Activated T-cell treated with anti-CD3 and anti-CD28 coated beads for 1 hour (primary cell): ENCODE data around the gene VAV3.

ENCODE experiments used
- DNase-seq: peaks from one replicate; pipeline ENCODE4 v3.0.0-alpha.2; 2020; ENCODE audit warnings: low read depth

Gene VAV3

DNA sequence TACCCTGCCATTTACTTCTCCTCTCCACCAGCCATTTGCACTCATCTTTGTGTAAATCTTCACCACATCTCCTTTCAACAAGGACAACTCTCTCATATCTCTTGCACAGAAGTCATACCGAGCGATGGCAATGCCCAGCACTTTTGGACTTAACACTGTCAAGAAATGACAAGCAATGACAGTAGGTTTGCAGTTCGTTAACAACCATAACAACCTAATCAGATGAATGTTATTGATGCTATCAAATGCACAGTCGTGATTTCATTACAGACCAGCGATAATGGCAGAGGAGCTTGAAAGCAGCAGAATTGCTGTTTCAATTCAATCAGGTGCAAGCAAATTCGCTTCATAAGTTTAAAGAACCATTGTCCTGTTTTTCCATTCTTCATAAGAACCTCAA is 390.9 kb downstream of the VAV3 start:
- DNase-seq, result no peak

DNA sequence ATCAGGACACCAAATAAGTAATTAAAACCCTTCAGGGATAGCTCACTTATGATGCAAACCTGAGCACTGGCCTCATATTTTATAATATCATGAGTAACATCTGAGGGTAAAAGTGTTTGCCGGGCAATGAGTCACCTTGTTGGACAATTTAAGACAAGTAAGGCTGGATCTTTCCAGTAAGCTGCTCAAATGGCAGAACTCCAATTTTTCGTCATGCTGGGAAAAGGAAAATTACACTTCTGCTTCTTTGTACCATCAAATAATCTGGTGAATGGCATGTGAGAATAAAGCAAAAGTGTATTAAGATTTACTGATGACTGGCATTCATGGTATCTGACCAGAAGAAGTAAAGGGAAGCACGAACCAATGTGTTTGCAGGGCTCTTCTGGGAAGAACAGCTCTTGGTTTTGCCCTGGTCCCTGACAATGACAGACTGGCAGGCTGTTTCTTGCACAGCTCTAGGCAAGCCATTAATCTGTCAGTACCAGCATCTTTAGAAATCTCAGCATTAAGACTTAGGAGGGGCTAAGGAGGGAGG is 392.2 kb downstream of the VAV3 start:
- no peak for DNase-seq

DNA sequence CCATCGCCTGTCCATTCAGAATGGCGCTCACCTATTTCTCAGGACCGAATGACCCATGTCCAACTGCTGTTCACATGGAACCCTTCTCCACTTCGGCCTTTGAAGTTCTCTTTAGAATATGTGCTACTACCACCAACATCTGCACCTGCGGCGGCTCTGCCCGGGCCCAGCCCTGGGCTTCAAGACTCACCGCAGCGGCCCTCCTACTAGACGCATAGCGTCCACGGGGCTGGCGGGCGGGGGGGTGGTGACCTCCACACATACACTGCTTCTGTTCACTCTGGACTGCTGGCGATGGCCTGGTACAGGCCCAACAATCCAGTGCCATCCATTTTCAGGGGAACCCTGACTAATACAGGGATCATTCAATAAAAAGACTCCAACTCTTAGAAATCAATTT is 394.2 kb downstream of the VAV3 start:
- no peak for DNase-seq

DNA sequence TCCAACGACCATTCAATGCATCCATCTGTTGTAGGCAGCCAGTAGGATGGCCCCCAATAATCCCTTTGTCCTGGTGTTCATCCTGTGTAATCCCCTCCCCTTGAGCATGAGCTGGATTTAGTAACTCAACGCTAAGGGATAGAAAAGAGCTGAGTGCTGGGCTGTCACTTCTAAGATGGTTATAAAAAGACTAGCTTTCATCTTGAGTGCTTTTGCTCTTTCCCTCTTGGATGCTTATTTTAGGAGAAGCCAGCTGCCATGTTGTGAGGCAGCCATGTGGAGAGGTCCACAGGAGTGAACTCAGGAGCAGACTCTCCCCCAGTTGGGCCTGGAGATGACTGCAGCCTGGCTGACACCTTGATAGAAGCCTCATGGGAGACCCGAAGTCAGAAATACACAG is 401.5 kb downstream of the VAV3 start:
- DNase-seq, result no peak

DNA sequence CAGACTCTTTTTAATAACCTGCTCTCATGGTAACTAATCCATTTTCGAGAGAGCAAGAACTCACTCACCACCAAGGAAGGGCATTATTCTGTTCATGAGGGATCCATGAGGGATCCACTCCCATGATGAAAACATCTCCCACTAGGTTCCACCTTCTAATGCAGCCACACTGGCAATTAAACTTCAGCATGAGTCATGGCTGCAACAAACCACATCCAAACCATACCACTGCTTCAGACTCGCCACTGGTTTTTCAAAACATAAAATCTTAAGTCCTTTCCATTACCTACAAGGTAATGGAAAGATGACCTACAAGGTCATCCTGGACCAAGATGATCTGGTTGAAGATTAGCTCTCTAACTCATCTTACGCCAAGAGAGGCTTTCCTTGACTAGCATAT is 405.1 kb downstream of the VAV3 start:
- no peak for DNase-seq

DNA sequence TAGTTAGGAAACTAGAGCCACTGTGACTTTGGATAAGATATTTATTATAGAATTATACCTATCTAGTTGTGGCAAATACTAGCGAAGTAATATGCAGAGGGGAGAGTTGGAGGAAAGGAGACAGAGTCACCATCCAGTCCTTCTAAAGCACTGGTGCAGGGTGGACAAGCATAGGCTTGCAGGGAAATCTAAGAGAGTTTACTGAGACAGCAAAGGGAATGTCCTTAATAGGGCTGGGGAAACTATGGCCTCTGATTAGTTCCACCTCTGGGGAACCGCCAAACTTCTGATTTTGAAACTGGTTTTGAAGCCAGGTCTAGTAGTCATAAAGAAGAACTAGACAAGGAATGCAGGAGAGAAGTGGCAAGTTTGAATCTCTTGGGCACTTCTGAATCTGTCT is 407.9 kb downstream of the VAV3 start:
- DNase-seq, result no peak

DNA sequence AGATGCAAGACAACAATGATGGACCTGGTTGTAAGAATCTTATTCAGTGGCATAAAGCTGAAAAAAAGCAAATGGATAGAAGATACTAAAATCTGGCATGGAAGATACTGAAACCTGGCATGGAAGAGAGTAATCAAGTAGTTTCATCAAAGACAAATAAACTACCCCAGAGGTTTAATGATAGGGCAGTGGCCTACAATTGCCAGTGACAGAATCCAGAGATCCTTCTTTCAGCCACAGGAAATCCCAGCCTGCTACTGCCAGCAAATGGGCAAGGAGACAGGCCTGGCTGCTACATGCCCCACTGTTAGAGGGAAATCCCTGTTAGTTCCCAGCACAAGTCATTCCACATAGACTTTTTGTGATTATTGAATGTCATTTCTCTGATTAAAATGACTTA is 409.4 kb downstream of the VAV3 start:
- no peak for DNase-seq

DNA sequence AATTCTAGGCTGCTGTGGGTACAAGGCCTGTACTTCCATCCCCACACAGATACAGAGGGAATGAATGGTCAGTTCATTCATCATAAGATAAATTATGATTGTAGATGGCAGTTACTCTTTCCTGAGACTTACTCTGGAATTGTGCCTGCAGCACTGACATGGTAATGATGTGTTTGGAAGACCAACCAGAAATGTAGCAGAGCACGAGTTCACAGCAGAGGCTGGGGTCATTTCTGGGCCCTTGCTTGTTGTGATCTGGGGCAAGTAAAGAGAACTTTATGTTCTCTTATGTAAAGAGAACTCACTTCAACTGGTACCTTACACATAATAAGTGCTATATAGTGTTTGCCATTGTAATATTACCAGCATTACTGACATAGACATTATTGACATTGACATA is 412.2 kb downstream of the VAV3 start:
- no peak for DNase-seq

DNA sequence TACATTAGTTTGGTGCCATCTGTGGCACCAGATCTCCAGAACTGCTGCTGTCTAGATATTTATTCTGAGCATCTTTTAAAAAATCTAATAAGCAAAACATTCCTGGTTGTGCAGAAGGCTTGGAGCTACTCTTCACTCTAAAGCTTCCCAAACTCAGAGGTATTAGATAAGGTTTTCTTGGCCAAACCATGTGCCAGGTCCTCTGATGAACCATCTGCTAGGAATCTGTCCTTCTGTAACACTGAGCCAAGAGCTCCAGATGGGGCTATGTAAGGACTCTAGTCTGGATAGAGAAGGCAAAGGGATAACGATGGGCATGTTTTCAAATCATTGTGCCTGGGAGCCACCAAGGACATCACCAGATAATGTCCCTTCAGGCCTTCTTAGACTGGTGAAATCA is 413.5 kb downstream of the VAV3 start:
- DNase-seq, result no peak

DNA sequence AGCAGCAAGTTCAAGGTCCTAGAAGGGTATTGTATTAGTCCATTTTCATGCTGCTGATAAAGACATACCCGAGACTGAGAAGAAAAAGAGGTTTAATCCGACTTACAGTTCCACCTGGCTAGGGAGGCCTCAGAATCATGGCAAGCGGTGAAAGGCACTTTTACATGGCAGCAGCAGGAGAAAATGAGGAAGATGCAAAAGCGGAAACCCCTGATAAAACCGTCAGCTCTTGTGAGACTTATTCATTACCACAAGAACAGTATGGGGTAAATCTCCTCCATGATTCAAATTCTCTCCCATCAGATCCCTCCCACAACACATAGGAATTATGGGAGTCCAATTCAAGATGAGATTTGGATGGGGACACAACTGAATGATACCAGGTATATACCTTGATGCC is 414.6 kb downstream of the VAV3 start:
- no peak for DNase-seq

DNA sequence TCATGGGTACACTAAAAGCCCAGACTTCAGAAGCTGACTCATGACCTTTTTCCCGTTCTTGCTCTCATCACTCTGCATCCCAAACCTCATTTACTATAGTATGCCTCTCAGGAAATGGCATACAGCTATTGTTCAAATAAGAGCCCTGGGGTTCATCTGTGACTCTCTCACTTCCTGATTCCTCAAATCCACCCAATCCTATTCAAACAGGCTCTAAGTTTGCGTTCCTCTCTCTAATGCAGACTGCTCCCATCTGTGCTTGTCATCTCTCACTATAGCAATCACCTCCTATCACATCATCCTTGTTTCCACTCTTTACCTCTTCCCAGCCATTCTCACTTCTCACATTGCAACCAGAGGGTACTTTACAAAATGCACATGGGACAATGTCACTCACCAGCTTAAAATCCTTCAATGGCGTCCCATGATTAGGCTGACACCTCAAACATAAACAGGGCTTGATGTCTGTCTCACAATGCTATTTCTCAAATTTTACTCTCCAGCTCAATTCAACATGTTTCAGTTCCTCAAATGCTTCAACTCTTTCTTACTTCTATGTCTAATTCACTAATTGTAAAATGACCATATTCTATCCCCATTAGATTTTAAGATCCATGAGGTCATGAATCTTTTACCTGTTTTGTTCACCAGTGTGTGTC is 415.7 kb downstream of the VAV3 start:
- DNase-seq, result no peak

DNA sequence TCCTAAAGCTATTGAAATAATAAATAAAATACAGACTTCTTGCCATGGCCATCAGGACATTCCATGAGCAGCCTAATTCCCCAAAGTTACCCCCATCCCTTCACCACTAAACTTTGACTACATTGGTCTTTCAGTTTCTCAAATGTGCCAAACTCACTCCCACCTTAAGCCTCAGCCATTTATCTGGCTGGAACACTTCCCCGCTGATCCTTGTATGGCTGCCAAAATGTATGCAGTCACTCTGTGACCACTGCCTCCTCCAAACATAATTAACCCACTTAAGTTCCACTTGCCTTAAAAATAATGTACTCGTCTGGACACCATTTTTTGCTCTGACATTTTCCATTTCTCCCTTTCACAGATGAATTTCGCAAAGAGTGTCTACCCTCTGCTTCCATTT is 416.7 kb downstream of the VAV3 start:
- no peak for DNase-seq

DNA sequence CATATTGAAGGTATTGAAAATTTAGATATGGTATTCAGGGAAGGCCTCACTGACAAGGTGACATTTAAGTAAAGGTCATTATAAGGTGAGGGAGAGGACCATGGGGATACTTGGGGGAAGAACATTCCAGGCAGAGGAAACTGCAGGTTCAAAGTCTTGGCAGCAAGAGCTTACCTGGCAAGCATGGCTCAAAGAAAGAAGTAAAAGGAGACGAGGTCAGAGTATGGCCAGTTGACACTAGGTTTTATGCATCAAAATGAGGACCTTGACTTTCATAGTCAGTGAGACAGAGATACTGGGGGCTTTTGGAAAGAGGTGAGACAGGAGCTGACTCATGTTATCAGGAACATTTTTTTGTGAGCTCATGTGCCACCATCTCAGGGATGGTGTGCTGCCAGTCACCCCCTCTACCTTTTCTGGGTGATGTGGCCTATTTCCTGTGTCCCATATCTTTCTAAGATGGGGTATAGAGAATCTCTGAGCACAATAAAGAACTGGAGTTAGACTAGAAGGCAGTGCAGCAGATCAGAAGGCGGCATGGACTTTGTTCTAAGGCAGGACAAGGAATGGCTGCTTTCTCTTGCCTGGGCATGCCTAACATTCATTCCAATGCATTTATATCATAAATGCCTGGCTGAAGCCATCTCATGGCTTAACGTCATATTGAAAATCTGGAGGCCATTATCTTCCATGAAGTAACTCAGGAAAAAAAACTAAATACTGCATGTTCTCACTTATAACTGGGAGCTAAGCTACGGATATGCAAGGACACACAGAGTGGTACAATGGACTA is 417.4 kb downstream of the VAV3 start:
- DNase-seq, result no peak

DNA sequence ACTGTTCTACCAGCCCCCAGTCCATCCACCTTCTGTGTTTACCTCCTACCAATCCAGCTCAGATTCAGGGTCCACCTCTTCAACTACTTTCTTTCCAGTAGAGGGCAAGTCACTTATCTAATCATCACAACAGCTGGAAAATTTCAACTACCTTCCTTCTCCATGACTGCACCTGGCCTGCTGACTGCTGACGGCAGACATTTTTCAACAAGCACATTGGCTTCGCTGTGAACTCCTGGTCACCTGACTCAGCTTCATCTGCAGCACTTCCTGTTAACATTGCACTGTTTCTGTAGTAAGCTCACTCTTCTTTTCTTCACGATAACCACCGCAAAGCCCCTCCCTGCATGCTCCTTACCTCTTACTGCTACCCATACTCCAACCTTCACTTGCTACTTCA is 418.4 kb downstream of the VAV3 start:
- no peak for DNase-seq

DNA sequence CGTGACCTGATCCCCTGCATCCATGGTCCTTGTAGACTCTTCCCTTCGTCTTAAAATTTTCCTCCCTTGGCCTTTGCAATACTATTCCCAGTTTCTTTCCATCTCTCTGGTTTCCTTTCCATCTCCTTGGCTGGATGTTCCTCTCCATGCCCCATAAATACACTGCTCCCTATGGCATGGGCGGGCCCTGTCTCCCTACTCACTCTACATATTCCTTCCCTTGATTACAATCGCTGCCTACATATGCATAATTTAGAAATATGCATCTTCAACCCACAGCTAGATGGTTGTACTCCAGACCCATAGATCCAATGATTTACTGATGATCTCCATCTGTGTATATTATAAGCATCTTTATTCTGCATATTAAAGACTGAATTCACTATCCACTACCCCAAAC is 419.1 kb downstream of the VAV3 start:
- no peak for DNase-seq

DNA sequence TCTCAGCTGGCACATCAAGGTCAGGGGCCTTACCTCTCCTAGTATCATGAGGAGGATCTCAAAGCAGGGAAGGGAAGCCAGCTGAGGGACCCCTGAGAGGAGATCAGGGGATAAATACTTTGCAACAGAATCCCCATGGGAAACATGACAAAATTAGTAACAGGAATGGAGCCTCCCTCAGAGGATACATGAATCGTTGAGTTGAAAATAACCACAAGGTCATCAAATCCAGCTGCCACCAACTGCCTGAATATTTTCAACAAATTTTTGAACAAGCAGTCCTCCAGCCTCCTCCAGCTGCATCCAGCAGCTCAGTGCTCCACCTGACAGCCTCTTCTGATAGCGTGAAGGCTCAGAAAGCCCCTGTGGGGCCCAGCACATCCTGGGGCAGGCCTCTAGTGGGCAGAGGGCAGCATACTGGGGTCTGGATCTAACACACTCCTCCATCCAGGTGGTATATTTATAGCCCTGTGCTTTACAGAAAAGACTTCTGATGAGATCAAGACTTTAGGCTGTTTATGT is 419.9 kb downstream of the VAV3 start:
- no peak for DNase-seq

DNA sequence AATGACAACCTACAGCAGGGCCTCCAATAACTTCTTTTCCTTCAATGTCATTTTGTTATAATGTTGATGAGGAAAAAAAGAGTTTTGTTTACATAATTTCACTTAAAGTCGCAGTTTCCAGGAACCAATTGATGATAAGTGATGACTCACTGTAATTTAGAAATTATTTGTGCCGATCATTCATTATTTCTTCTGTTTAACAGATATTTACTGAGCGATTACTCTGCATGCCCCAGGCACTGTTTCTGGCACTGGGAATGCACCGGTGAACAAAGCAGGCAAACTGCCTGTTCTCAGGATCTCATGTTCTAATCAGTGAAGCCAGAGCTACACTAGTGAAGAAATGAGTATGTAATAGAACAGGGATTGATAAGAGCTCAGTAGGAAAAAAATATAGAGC is 420.7 kb downstream of the VAV3 start:
- DNase-seq, result no peak

DNA sequence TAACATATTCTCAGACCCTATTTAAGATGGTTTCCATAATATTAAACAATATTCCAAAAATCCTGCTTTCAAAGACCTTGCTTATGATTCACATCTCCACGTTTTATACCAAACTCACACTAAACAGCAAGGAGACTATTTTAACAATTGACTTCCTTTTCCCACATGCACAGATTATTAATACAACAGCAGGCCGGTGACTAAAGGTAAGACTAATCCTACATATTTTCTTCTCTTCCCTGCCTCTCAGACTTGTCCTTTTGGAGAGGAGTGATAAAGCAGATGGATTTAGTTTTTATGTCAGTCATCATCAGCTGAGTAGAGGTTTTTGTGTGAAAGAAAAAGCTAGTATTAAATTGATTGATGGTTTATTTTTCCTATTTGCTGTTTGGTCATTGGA is 423.6 kb downstream of the VAV3 start:
- DNase-seq, result no peak

DNA sequence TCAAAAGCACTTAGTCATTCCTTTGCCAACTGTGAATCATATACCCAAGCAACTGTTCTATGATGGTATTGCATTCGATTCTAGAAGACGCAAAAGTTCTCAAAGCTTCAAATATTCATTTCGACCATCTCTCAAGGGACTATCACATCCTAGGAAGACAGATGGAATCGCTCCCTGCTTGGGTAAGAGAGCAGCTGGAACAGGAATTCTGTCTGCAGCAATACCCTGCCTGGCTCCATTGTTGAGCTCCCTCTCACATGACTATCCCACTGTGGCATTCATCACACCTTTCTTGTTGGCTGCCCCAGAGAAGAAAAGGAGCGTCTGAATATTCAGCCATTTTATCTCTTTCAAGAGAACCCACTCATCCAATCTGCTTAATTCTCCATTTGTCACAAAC is 426.5 kb downstream of the VAV3 start:
- no peak for DNase-seq

DNA sequence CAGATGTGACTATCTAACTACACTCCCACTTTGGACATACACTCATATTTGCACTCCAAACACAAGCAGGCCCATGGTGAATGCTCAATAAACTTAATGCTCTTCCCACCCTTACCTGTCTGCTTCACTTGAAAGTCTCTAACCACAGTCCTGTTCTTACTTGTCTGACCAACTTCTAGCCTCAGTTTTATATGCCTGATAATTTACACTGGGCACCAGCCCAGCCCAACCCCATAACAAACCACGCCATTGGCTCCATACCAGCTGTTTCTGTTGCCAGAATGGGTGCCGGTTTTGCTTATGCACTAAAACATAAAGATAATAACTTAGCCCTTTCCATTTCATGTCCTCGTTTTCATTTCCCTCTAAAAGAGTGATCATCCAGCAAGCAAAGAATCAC is 428.7 kb downstream of the VAV3 start:
- DNase-seq, result no peak

DNA sequence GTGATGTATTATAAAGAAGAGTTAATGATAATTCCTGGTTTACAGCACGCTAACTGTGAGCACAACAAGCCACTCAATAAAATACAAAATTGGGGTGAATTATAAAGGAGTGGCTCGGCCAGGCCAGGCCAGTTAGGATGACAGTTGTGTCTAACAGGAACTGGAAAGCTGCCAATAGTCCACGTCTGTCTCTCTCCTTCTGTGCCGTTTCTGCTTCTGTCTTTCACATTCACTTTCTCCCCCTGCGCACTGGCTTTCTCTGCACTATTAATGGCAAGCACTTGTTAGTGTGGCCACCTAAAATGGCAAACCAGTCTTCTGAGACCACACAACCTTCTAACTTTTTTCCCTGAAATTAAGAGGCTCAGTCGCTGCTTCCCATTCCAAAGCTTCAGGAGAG is 429.9 kb downstream of the VAV3 start:
- no peak for DNase-seq

DNA sequence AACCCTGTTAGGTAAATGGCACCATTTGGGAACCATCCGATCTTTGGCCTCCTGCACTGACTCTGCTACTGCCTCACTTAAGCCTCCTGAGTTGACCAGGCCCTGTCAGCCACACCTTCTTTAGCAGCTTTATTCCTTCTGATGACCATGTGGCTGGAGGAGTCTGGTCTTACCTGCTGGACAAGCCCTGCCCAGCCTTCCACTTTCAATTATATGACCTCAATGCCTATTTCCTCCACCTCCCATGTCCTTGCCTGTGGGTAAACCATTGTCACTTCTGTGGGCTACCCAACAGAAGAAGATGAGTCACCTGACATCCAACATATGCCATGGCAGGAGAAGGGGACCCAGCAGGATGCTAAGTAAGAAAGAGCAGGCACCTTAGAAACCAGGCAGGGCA is 430.3 kb downstream of the VAV3 start:
- DNase-seq, result no peak

DNA sequence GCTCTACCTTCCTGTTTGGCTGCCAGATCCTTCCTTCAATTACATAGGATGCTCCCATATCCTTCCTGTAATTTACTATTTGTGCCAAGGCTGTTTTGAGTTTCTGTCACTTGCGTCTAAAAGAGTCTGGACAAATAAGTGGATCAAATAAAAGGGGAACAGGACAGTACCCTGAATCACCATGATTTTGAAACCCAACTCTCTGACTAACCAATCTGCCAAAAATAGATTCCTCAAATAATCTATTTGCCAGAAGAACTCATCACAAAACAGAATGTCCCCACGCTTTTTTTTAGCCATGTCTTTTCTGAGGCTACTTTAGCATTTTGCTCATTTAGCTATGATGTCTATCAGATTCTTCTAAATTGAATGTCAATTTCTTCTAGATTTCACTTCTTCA is 431.5 kb downstream of the VAV3 start:
- no peak for DNase-seq

DNA sequence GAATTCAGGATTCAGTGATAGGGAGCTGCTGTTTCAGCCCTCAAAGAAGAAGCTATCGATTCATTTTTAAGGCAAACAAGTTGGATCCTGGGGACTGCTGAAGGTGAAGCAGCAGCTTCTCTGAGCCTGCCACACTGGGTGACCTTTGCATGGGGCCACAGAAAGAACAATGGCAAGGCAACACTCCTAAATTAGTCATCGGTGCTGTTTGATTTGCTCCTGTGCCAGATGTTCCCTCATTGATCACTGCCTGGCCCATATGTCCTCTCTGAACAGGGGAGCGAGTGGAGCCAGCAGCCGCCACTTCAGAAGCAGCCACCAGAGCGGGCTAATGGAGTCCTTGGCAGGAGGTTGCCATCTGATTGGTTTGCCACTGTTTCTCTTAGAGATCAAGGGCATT is 432.7 kb downstream of the VAV3 start:
- no peak for DNase-seq
